GM23338 (cell line): Measurements from ENCODE around the gene KIAA1671. TPM values are rescaled to one million over a fixed set of nuclear protein-coding genes. Genes with fewer than 3 reads are reported as not detected.

Experiments used
- ATAC-seq: fragments of 200-7000 bp; cut with Tn5 transposase; 3 replicates; pipeline ENCODE4 v1.9.1; 2020
- DNase-seq: peaks from one replicate; pipeline ENCODE4 v3.0.0-alpha.2; 2015; ENCODE audit warnings: low spot score
- H2AFZ ChIP-seq: fragments of 200-600 bp; sonication (generic); 2 replicates; pipeline ENCODE4 v1.8.0; 2016; ENCODE audit warnings: antibody characterized with exemption, mild to moderate bottlenecking, moderate library complexity
- H3F3A ChIP-seq: fragments of 200-600 bp; sonication (generic); replicated peaks from 2 replicates; pipeline ENCODE4 v1.8.0; 2017; ENCODE audit warnings: antibody characterized with exemption, mixed run types, low read depth
- H3K27ac ChIP-seq: fragments of 200-600 bp; sonication (generic); 2 replicates; pipeline ENCODE4 v1.6.1; 2016; ENCODE audit warnings: low read depth
- H3K27me3 ChIP-seq: fragments of 200-600 bp; sonication (generic); 2 replicates; pipeline ENCODE4 v1.8.0; 2016; ENCODE audit warnings: mild to moderate bottlenecking, mixed run types, moderate library complexity; ENCODE audit not compliant: insufficient read depth
- H3K36me3 ChIP-seq: fragments of 200-600 bp; sonication (generic); 2 replicates; pipeline ENCODE4 v1.8.0; 2016; ENCODE audit warnings: mild to moderate bottlenecking; ENCODE audit not compliant: insufficient read depth
- H3K4me1 ChIP-seq: fragments of 200-600 bp; sonication (generic); 2 replicates; pipeline ENCODE4 v1.8.0; 2016; ENCODE audit warnings: mild to moderate bottlenecking, moderate library complexity; ENCODE audit not compliant: insufficient read depth
- H3K4me2 ChIP-seq: fragments of 200-600 bp; sonication (generic); 2 replicates; pipeline ENCODE4 v1.7.1; 2017; ENCODE audit warnings: mixed run types
- H3K4me3 ChIP-seq: fragments of 200-600 bp; sonication (generic); 2 replicates; pipeline ENCODE4 v1.6.1; 2016; ENCODE audit warnings: mixed run types
- H3K79me2 ChIP-seq: fragments of 200-600 bp; sonication (generic); replicated peaks from 2 replicates; pipeline ENCODE4 v1.8.0; 2017; ENCODE audit warnings: mild to moderate bottlenecking; ENCODE audit not compliant: insufficient read depth
- H3K9me2 ChIP-seq: fragments of 200-600 bp; sonication (generic); 2 replicates; pipeline ENCODE4 v1.8.0; 2017; ENCODE audit not compliant: insufficient read depth
- H4K20me1 ChIP-seq: fragments of 200-600 bp; sonication (generic); replicated peaks from 2 replicates; pipeline ENCODE4 v1.8.0; 2017; ENCODE audit warnings: mild to moderate bottlenecking; ENCODE audit not compliant: insufficient read depth
- H3K27ac Mint-ChIP-seq: 2 replicates; pipeline ENCODE4 v1.8.0; 2020; ENCODE audit warnings: inconsistent platforms, mild to moderate bottlenecking, moderate library complexity, mixed read lengths
- H3K27me3 Mint-ChIP-seq: 3 replicates; pipeline ENCODE4 v1.8.0; 2022; ENCODE audit warnings: low read depth, mild to moderate bottlenecking, moderate library complexity, mixed read lengths, inconsistent platforms; ENCODE audit not compliant: insufficient read depth, poor library complexity
- H3K36me3 Mint-ChIP-seq: 3 replicates; pipeline ENCODE4 v1.8.0; 2021; ENCODE audit warnings: low read depth, mild to moderate bottlenecking, inconsistent platforms, moderate library complexity, mixed read lengths
- H3K4me1 Mint-ChIP-seq: 3 replicates; pipeline ENCODE4 v1.8.0; 2020; ENCODE audit warnings: mild to moderate bottlenecking, inconsistent platforms, mixed read lengths
- H3K4me3 Mint-ChIP-seq: 3 replicates; pipeline ENCODE4 v1.8.0; 2021; ENCODE audit warnings: moderate library complexity, mild to moderate bottlenecking, inconsistent platforms, mixed read lengths
- H3K9me3 Mint-ChIP-seq: 3 replicates; pipeline ENCODE4 v1.8.0; 2020; ENCODE audit warnings: moderate library complexity, mild to moderate bottlenecking, inconsistent platforms, mixed read lengths
- CTCF ChIP-seq, 2 experiments: fragments of 200-600 bp in 1 of 2; sonication (generic) in 1 of 2; conservative IDR thresholded peaks; 2 replicates each; pipeline versions ENCODE4 v1.5.1 to v1.6.1; 2016 to 2017; ENCODE audit warnings: antibody characterized with exemption in 2 of 2, low read depth in 2 of 2, mild to moderate bottlenecking in 2 of 2, moderate library complexity in 1 of 2
- ETS1 ChIP-seq: IDR thresholded peaks from 2 replicates; pipeline ENCODE4 v1.6.1; 2016; ENCODE audit warnings: antibody characterized with exemption
- EZH2 ChIP-seq: fragments of 200-600 bp; sonication (generic); IDR thresholded peaks from one replicate; pipeline ENCODE4 v1.8.0; 2017; ENCODE audit warnings: antibody characterized with exemption, mild to moderate bottlenecking, low read depth; ENCODE audit not compliant: unreplicated experiment
- EZH2phosphoT487 ChIP-seq: fragments of 200-600 bp; sonication (generic); IDR thresholded peaks from one replicate; pipeline ENCODE4 v1.8.1; 2018; ENCODE audit warnings: antibody characterized with exemption; ENCODE audit not compliant: unreplicated experiment
- JUNB ChIP-seq: IDR thresholded peaks from one replicate; pipeline ENCODE4 v1.6.1; 2016; ENCODE audit warnings: antibody characterized with exemption; ENCODE audit not compliant: unreplicated experiment
- POLR2AphosphoS5 ChIP-seq: IDR thresholded peaks from 2 replicates; pipeline ENCODE4 v1.6.1; 2016; ENCODE audit warnings: antibody characterized with exemption, low read depth
- ZNF114 ChIP-seq: fragments of 250-450 bp; sonication (Bioruptor Pico); IDR thresholded peaks from 2 replicates; pipeline ENCODE4 v1.5.0; 2020; ENCODE audit warnings: mild to moderate bottlenecking, moderate library complexity
- polyA plus RNA-seq: library from polyadenylated mRNA; unstranded; fragments of >200 nt; fragmentation: Nextera tagmentation; extraction: Ambion mirVana; gene quantifications from 2 replicates; pipeline ENCODE4 v1.2.1, GENCODE V29; 2016
- total RNA-seq: library from RNA; depleted of rRNA; stranded (reverse); fragments of >200 nt; shearing (Covaris generic); gene quantifications from 2 replicates; pipeline ENCODE4 v1.2.3, GENCODE V29; 2014

KIAA1671 gene
- total and polyA plus RNA-seq, 2 experiments from 2014 or later, result 6.1 to 27.2 TPM

GRCh38 chr22:25090225-25090890 is 137.8 kb downstream of the KIAA1671 start:
- Mint-ChIP-seq H3K4me3 (no peak overlapping the region), H3K36me3 (no peaks in the 10 kb centered on the region; the same call in 2 of the 3 replicates), H3K27ac (no peak overlapping the region), H3K27me3 (no peaks in the 10 kb centered on the region), H3K9me3 (no peaks in the 10 kb centered on the region), H3K4me1 (peaks cover 3% of the 10 kb centered on the region; the same call in 1 of the 3 replicates)
- TF ChIP-seq ETS1 (no peak), CTCF (conservative IDR thresholded peaks at IDR 0.05; ENCODE audit: low read depth in 2 of 2) (no peak), POLR2AphosphoS5 (no peak), EZH2phosphoT487 (no peak), EZH2 (no peak), JUNB (no peak)
- no peaks in the 10 kb centered on the region for H3F3A ChIP-seq
- peaks cover 3% of the 10 kb centered on the region; the same call in 1 of the 2 replicates for H4K20me1 ChIP-seq
- no peak overlapping the region for H3K4me2 ChIP-seq
- no peak for ATAC-seq
- no peaks in the 10 kb centered on the region for H3K79me2 ChIP-seq
- no peaks in the 10 kb centered on the region for H3K36me3 ChIP-seq
- H3K4me1 ChIP-seq, result no peaks in the 10 kb centered on the region
- no peak overlapping the region for H3K27ac ChIP-seq
- DNase-seq, result no peak
- no peak overlapping the region for H2AFZ ChIP-seq
- H3K27me3 ChIP-seq, result no peaks in the 10 kb centered on the region
- no peaks in the 10 kb centered on the region for H3K9me2 ChIP-seq
- no peak overlapping the region for H3K4me3 ChIP-seq

- Histone ChIP-seq H3K27me3 (no peaks in the 10 kb centered on the region), H3K36me3 (no peaks in the 10 kb centered on the region), H3K9me2 (no peaks in the 10 kb centered on the region), H3K79me2 (no peaks in the 10 kb centered on the region), H3K27ac (no peak overlapping the region), H3K4me2 (no peak overlapping the region), H3K4me3 (no peak overlapping the region), H4K20me1 (peaks cover 3% of the 10 kb centered on the region; the same call in 1 of the 2 replicates), H3F3A (no peaks in the 10 kb centered on the region), H2AFZ (no peak overlapping the region), H3K4me1 (no peaks in the 10 kb centered on the region)
- no peak for DNase-seq
- TF ChIP-seq ZNF114, result no peak
- ATAC-seq, result no peak
- no peaks in the 10 kb centered on the region for H3K9me3 Mint-ChIP-seq
- no peak overlapping the region for H3K4me3 Mint-ChIP-seq
- H3K36me3 Mint-ChIP-seq, result no peaks in the 10 kb centered on the region; the same call in 2 of the 3 replicates
- no peaks in the 10 kb centered on the region for H3K27me3 Mint-ChIP-seq
- H3K4me1 Mint-ChIP-seq, result 0 out of 3 replicates have a peak, but pooled peaks cover 3% of the 10 kb centered on the region
- no peak overlapping the region for H3K27ac Mint-ChIP-seq
These were observed 138.9 kb downstream of the KIAA1671 start for GRCh38 chr22:25091458-25091857.
